Activated T-helper 1 cell treated with Interleukin-2 at 50 U/mL for 16 hours (primary cell): ENCODE results near the gene MAGEF1.
"Not testable (repeated sequence)": the region's sequence is repeated elsewhere in the genome, so short reads cannot be mapped to it uniquely, and the experiment has no call there.

Experiments used
- DNase-seq: peaks from one replicate; pipeline ENCODE4 v3.0.0-alpha.2; 2020; ENCODE audit warnings: low read depth

Gene MAGEF1

DNA sequence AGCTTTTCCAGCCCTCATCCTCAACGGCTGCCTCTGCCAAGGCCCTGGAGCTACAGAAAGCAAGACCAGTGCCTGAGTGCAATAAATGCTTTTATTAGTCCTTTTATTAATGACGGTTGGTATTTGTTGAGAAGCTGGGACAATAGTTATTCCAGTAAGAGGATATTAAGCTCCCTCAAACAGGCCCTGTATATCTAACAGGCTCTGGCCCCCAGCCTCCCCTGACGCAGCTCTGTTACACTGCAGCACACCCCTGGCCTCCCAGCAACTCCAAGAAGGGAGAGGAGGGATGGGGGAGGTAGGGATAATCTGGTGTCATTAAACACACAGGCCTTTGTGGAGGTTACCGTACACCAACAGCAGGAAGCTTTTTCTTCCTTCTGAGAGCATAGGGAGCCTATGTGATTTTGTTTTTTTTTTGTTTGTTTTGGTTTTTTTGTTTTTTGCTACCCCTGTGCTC, 30.8 kb upstream of the MAGEF1 start:
- DNase-seq: no peak

- no peak for DNase-seq
Measured at GRCh38 chr3:184741798-184742675, 30.2 kb upstream of the MAGEF1 start.

DNA sequence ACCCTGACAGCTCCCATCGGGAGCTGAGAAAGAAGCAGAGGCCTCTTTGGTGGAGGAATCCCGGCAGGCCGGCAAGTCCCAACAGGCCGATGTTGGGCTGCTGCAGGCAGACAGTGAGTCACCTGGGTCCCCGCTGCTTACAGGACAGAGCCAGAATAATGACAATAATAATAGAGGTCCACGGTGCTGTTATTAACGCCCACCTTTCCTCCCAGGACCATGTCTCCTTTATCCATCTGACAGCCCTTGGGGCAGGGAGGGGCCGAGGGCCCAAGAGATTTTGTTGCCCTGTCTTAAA, 29.3 kb upstream of the MAGEF1 start:
- no peak for DNase-seq

DNA sequence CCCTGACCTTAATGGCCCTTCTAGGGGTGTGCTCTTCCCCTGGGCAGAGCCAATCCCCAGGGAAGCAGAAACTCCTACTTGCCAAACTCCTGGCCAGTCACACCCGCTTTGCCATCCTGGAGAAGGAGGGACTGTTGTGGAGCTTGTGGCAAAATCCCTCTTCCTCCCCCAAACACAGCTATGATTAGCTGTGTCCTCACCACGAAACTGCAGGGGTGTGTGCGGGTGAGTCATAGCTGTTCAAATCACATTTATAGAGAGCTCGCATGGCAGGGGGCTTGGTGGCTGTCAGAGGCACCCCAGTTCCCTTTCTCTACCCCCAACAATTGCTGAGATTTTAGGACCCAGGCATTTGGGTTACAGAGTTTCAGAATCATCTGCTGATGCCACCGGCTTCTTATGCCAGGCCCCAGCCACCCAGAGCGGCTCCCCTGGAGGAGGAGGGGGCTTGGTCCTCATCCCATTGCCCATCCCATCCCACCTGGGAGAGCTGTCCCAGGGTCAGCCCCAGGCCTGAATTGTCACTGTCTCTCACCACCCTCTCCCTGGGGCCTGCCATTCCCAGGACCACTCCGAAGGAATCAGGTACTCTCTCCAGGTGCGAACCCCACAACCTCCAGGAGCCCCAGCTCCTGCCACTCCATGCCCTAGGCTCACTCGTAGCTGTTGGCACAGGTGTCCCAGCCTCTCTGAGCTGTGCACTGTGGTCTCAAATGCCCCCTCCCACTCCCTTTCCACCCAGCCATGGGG, 28.8 kb upstream of the MAGEF1 start:
- DNase-seq: no peak

DNA sequence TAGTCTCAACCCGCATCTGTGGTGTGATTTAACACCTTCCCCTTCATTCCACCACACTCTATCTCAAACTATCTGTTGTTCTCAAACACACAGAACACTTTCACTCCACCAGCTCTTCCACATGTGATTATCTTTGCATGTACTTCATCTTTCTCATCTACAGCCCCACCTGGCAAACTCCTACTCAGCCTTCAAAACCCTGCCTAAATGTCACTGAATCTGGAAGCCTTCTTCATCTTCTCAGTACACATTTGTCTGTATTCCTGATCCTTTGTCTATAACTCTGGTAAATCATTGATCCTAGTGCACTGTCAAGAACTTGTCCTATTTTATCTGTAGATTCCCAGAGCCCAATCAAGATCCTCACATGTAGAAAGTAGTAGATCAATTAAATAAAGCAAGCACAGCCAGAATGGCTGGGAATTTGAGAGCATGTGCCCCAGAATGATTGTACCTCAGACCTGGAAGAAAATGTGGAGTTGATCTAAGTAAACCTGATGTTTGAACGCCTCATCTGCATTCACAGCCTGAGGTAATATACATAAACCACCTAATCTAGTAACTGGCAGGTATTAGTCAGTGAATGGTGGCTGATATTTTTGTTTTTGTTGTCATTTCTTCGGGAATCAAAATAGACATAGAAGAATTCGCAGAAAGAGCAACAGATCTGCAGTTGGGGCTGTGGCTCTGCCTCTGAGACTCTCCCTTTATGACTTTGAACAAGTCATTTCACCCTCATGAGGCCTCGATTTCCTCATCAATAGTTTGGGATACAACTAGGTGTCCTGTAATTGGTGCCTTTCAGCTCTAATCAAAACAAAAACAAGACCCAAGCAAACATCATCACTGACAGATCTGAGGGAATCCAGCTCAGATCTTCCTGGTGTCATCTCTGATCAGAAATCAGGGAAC, 28.0 kb upstream of the MAGEF1 start:
- no peak for DNase-seq

DNA sequence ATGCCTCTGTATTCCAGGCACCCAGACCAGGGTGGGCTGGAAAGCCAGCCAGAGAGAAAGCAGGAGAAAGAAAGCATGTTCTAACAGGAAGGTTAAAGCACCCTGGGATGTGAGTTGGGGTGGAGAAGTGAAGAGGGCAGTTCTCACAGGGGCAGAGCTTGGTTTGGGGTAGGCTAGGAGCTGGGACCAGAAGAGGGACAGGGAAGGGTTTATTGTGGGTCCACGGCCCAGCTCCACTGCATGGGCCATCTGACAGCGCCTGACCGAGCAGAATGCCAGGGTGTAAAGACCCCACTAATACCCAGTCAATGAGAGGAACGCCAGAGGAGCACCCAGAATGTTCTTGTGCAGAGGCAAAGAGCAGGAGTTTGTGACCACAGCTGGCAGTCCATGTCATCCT, 27.1 kb upstream of the MAGEF1 start:
- no peak for DNase-seq

- DNase-seq: no peak
Measured at GRCh38 chr3:184738506-184738890, 26.6 kb upstream of the MAGEF1 start.

- no peak for DNase-seq
Measured at GRCh38 chr3:184737641-184738505, 26.0 kb upstream of the MAGEF1 start.

GRCh38 chr3:184737063-184737462, 25.2 kb upstream of the MAGEF1 start:
- DNase-seq: no peak

- DNase-seq: no peak
Measured at GRCh38 chr3:184734903-184735701, 23.2 kb upstream of the MAGEF1 start.

- DNase-seq: no peak
Measured at GRCh38 chr3:184733971-184734608, 22.2 kb upstream of the MAGEF1 start.

- no peak for DNase-seq
Measured at GRCh38 chr3:184733181-184733580, 21.3 kb upstream of the MAGEF1 start.

GRCh38 chr3:184731786-184732537, 20.1 kb upstream of the MAGEF1 start:
- no peak for DNase-seq

- no peak for DNase-seq
Measured at GRCh38 chr3:184730924-184731323, 19.1 kb upstream of the MAGEF1 start.

DNA sequence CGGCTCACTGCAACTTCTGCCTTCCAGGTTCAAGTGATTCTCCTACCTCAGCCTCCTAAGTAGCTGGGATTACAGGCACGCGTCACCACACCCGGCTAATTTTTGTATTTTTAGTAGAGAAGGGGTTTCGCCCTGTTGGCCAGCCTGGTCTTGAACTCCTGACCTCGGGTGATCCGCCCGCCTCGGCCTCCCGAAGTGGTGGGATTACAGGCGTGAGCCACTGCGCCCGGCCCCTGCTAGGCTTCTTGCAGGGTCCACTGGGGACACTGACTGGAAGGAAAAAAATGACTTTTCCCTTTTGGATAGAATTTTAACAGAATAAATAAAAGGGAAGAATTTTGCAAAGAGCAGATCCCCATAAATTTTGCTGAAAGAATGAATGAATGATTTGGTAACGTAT, 17.3 kb upstream of the MAGEF1 start:
- not testable (repeated sequence) for DNase-seq

DNA sequence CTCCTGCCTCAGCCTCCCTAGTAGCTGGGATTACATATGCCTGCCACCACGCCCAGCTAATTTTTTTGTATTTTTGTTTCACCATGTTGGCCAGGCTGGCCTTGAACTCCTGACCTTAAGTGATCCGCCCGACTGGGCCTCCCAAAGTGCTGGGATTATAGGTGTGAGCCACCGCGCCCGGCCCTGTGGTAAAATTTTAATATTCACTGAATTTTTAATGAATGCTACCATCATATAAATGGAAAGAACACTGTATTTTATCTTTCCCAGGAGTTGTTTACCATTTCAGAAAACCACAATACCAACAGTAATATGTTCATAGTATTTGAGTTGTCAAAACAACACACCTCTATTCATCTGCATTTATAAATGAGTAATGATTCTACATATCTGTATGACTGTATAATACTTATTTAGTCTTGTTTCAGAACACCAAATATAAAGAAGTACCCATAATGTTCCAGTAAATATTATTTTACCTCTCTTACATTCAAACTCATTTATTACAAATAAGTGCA, 16.2 kb upstream of the MAGEF1 start:
- DNase-seq: no peak

DNA sequence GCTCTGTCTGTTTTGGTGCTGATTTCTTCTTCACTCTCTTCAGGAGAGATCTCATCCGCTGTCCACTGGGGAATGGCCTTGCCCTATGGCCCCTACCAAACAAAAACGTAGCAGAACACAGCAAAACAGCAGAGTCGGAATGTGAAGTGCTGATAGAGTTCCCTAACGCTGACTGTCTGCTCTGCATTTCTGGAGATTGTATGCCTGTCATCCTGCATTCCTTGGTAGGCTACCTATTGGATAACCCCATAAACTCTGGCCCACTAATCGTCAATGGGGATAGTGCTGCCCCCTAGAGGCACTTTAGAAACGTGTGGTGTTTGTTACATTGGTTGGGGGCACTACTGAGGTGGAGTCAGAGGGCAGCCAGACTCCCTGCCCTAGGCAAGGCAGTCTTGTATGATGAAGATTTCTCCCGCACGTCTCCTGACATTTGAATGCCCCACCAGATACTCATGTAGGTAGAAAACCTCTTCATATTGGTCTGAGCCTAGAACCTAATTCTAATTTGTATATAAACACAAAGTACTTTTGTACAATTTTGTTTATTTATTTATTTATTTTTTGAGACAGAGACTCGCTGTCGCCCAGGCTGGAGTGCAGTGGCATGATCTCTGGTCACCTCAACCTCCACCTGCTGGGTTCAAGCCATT, 15.6 kb upstream of the MAGEF1 start:
- DNase-seq: no peak

DNA sequence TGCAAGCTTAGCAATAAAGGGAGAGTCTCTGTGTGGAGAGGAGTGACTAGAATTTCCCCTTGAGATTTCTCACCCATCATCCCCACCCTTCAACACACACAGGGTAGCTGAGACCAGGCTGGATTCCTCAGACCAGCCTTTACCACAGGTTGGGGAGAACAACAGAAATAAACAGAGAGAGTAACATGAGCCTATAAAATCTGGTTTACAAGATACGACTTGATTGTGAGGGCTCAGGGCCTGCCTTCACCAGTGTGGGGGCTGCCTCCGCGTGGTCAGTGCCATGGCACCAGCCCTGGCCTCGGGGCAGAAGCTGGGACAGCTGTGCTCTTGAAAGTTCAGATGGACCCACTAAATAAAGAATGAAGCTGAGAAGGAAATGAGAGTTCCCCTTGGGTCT, 14.6 kb upstream of the MAGEF1 start:
- DNase-seq: no peak
